SIG-M5 treated with dmso at 0.1 percent for 504 hours (cell line): ENCODE data around the gene RPTOR.

Experiments used
- DNase-seq: peaks from one replicate; lab custom pipeline; 2025; ENCODE audit not compliant: unreplicated experiment; lab: John Stamatoyannopoulos, UW

Gene RPTOR

DNA sequence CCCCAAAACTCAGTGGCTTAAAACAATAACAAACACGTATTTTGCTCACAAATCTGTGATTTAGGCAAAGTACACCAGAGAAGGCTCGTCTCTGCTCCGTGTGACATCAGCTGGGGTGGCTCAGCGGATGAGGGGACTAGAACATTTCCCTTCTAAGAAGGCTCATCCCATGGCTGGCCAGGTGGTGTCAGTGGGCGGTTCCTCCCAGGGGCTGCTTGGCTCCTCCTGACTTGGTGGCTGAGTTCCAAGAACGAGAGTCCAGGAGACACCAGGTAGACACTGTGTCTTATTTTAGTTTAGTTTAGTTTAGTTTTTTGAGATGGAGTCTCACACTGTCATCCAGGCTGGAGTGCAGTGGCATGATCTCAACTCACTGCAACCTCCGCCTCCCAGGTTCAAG is 441.4 kb downstream of the RPTOR start:
- DNase-seq = no peak

DNA sequence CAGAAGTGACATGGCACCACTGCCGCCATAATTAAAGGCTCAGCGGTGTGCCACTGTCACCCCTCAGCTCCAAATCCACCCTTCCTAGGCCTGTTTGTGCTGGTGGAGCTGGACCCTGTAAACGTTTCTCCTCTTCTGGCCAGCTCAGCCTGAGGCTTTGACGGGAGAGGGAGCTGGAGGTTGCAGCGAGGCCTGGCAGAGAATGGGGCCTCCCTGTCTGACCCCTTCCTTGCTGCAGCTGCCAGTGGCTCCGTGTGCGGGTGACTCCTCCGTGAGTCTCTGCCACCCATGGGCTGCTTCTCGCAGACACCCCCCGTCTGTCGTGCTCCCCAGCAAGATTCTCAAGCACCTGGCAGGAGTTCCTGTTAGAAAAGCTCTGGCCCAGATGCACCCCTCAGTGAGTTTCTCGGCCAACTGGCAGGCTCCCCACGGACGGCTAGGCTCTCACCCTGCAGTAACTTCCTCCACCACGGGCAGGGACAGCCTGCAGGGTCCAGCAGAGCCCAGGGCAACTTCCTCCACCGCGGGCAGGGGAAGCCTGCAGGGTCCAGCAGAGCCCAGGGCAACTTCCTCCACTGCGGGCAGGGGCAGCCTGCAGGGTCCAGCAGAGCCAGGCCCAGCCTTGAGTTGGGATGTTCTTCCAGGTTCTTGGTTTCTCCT is 442.3 kb downstream of the RPTOR start:
- no peak for DNase-seq

DNA sequence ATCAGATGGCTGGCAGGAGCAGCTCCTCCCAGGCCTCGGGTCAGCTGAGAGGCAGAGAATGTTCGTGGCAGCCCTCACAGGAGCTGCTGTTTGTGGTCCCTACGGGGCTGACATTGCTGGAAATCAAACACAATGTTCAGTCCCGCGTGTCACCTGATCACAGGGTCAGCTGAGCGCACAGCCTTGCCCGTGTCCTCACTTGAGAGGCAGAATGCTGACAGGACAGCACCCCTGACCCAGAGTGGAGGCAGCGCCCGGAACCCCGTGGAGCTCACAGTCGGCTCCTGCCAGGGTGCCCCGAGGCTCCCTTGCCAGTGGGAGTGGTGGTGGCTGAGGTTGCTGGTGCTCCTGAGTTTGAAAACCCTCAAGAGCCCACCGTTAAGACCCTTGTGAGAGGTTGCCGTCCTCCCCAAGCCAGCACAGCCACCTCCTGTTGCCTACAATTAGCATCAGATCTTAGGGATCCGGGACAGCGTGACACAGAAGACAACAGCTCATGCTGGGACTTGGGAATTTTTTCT is 443.4 kb downstream of the RPTOR start:
- no peak for DNase-seq

DNA sequence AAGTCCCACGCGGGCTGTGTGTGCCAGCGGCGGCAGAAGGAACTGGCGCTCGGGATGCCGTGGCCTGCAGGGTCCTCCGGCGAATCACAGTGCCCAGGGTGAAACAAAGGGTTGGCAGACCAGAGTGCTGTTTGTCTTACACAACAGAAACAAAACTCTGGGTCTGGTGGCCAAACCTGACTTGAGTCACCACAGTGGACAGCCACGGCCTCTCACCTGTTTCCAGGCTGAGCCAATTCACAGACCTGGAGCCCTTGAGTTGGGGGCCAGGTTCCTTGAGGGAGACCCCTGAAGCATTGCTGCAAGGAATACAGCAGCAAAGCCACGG is 444.9 kb downstream of the RPTOR start:
- DNase-seq = no peak

DNA sequence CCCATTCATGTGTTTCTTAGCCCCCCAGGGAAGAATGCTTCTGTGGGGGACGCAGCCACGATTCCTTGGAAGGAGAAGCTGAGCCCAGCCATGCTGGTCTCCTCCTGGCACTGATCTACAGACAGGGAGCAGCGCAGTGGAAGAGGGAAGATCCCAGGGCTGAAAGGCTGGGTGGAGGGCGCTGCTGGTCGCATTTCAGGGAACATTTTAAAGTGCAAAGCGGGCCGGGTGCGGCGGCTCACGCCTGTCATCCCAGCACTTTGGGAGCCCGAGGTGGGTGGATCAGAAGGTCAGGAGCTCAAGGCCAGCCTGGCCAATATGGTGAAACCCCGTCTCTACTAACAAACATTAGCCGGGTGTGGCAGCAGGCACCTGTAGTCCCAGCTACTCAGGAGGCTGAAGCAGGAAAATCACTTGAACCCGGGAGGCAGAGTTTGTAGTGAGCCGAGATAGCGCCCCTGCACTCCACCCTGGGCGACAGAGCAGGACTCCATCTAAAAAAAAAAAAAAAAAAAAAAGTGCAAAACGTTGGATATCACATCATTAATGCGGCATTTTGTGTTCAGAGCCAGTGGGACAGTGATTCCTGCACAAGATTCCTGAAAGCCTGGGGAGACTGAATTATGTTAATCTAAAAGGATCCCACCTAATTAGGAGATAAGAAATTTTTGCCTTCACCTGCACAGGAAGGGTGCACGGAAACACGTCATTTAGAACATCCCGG is 446.4 kb downstream of the RPTOR start:
- DNase-seq = no peak

DNA sequence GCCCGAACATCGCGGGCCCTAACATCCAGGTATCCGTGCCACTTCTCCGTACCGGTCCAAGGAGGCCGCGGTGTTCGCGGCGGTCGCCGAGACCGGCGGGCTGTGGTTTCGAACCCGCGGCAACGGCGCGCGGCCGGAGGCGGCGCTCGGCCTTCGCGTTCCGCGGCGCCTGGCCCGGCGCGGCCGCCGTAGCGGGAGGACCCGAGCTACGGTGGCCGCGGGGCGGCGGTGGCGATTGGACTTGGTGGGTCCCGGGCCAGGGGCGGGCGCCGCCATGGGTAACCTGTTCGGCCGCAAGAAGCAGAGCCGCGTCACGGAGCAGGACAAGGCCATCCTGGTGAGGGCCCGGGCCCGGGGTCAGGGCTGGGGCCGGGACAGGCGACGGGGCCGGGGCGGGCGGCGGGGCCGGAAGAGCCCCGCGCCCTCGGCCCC is 447.0 kb downstream of the RPTOR start, which contains the start of gene CHMP6:
Gene CHMP6, plus strand, starts transcription at position 197 of the 432 bp plus-strand sequence. Its CDS starts 78 bp downstream, at position 275.
- peak; percentile 33 for DNase-seq

DNA sequence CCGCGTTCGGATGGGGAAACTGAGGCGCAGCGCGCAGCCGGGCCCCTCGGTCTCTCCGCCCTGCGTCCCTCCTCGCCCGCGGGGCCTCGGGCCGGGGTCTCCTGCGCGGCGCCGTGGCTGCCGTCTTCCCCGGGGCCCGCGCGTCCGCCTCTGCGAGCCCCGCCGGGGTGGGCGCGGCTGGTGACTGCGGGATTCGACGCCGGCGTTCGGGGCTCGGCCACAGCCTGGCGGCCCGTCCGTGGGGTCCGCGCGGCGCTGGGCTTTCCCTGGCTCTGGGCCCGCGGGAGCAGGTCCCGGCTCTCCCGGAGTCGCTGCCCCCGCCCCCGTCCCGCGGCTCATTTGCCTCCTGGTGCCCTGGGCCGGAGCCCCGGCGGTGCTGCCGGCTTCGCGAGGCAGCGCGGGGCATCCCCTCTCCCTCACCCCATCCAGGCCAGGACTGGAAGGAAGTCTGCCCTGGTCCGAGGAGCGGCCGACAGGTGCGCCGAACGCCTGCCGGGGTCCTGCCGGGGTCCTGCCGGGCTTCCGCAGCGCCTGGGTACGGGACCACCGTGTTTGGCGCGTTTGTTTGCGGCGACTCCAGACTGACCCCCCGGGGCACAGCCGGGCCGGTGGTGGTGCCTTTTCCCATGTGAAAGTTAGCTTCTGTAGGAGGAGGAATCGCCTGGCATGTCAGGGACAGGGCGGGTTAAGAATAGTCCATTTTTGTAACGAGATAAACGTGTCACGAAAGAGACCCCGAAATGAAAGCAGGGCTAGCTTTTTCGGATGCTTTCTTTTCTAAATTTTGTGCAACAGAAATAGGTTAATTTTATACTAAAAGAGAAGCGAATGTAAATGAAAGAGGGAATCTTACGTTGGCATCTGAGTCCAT is 447.7 kb downstream of the RPTOR start:
- DNase-seq = no peak

DNA sequence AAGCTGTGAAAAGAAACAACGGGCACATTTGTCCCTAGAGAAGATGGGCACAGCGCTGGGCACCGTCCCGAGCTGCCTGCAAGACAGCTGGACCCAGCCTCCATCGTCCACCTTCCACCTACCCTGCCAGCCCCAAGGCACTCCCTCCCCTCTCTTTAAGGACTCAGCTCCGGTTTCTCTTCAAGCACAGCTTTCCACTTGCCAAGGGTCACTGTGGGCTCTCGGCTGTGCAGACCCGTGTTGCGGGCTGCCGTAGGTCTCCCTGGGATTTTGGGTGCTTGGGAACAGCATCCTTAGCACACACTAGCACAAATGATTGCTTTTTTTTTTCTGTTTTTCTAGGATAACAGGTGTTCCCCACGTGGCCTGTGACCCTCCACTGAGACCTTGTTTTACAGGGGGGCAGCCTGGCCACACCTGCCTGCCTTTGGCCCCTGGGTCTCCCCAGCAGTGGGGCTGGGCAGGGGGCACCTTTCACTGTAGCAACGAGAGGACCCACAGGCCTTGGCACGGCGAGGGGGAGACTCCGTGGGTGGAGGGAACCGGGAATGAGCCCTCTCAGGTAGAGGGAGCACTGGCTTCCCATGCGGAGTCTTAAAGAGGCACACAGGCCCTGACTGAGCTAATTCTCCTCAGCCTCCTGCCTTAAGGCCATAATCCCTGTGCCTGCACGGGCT is 448.4 kb downstream of the RPTOR start:
- no peak for DNase-seq

DNA sequence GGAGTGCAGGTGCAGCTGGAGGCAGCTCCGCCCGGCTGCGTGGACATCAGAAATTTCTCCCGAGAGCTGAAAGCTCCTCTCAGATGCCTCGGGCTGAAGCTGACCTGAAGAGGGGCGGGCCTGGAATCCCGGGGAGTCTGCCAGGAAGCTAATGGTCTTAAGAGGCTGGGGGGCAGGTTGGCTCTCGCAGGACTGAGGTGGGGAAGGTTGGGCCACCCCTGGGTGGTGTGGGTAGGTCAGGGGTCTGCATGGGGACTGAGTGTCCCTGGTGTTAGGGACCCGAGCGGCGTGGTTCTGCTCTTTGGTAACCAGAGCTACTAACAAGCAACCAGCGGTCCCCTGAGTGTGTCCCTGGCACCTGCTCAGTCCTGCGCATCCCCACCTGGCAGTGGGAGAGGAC is 450.5 kb downstream of the RPTOR start:
- no peak for DNase-seq

DNA sequence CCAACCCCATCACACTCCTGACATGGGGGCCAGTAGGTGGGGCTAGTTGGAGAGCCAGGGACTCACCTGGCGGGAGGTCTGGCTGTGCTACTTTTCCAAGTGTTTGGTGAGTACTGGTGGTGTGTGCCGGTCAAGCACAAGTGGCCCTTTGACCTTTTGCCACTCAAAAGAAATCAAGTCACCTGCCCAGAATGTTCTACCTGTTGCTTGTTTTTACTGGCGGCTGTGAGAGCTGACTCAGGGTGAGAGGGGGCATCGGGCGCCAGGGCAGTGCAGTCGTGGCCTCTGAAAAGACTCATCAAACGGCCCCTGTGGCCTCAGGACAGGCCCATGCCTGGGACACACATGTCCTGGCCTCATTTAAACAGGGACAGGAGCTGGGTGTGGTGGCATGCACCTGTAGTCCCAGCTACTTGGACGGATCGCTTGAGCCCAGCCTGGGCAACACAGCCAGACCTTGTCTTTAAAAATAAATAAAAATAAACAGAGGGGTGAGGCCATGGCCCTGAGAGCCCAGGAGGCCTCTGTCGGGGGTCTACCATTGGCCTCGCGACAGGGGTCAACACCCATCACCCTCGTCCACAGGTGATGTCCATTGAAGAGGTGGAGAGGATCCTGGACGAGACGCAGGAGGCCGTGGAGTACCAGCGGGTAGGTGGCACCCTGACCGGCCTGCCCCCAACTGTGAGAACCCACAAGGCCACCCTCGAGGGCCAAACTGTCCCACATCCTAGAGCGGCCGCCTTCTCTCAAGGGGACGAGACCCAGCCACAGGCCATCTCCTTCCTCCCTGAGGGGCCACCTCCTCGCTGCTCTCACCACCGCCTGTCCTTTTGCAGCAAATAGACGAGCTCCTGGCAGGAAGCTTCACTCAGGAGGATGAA is 452.0 kb downstream of the RPTOR start:
- DNase-seq = no peak

DNA sequence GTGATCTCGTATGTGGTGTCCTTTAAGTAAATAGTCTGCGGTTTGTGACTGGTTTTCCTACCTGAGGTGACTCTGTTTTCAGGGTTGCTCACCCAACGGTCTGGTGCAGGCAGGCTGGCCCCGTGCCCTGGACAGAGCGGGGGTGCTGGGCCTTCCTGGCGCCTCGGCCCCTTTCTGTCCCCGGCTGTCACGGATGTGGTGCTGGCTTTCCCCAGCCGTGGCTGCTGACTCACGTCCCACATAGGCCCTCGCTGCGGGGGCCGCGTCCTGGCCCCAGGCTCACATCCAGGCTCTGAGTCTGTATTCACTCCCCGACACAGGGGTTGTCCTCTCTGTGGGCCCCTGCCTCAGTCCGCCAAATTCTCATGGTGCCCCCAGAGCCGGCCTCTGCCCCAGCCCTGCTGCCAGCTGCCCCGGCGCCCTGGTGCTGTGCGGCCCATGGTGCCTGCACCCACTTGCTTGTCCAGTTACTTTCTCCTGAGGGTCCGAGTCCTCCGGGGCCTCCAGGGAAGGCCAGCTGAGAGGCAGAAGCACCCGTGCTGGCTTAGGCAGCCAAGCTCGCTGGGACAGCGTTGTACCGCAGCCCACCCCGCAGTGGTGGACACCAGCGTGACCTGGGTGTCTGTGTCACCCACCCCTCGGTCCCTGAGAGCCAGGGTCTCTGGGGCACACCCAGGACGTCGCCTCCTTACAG is 452.9 kb downstream of the RPTOR start:
- DNase-seq = no peak

DNA sequence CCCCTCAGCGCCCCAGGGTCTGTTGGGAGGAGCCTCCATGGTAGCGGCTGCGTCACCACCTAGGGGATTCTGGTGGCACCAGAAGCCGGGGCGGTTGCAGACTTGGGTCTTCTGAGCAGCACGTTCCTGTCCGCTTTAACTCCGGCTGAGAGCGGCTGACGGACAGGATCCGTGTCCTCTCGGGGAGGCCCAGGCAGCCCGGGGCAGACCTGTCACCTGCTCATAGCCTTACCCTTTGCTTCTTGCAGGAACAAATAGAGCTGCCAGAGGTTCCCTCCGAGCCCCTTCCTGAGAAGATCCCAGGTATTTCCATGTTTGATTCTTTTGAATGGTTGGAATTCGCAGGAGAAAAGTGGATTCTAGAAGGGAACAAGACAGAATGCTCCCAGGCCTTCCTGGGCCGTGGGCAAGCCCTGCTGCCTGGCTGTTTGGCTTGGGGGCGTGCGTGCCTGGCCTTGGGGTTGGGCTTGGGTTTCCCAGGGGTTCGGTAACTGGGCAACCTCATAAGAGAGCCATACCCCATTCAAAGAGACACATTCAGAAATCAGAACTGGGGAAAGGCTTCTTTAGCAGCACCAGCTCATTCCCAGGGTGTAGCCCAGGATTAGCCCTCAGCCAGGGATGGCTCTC is 453.6 kb downstream of the RPTOR start:
- no peak for DNase-seq

DNA sequence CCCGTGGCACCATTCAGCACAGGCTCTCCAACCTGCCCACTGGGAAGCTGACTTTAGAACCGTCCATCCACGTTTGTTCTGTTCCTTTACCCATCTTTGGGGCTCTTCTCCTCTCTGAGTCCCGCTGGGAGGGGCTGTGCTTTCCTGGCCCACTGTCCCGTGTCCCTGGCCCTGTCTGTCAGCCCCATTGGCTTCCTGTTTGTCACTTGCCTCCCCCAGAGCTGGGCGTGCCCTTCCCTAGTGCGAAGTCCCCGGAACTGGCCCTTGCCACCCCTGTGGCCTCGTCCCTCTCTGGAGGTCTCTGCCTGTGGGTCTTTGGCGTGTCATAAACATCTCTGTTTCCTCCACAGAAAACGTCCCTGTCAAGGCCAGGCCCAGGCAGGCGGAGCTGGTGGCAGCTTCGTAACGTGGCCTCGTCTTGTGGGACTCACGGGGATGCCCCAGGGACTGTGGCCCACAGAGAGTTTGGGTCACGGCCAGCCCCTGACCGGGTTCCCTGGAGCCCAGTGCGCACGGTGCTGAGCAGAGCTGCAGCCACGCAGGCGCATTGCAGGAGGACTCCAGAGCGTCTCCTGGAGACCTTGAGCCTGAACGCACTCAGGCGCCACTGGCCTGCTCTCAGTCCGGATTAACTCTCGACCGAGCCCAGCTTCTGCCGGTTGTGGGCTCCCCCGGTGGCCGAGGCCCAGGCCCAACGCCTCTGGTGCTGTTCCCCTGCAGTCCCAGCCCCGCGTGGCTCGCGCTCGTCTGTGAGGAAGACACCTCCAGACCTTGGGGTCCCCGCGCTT is 454.3 kb downstream of the RPTOR start:
- no peak for DNase-seq

DNA sequence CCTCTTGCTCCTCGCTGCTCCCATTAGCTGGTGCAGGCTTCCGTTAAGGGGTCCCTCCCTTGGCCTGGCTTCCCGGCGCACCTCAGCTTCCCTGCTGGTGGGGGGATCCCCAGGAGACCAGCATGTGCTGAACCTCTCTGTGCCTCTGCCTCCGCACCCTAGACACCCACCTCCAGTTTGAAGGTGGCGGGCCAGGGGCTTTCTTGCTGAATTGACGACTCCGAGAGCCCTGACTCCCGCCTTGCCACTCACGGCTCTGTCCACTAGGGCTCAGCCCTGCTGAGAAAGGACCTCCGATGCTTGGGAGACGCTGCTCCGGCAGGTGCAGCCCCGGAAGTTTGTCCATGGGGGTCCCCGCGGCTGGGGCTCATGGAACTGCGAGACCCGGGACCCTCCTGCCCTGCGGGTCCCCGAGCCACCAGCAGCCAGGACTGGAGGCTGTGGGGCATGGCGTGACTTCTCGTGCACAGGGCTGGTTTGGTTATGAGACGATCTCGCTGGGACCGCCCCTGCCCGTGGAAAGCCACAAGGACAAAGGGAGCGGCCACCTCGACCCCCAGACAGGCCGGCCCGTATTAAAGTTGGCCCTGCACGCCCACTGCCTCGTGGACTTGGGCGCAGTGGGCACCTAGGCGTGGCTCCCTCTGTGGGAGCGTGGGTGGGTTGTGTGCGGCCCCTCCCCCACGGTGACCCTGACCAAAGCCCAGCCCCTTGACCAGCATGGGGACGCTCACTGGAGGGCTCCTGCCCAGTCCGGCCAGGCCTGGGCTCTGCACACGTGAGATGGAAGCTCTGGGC is 455.1 kb downstream of the RPTOR start:
- DNase-seq = no peak

DNA sequence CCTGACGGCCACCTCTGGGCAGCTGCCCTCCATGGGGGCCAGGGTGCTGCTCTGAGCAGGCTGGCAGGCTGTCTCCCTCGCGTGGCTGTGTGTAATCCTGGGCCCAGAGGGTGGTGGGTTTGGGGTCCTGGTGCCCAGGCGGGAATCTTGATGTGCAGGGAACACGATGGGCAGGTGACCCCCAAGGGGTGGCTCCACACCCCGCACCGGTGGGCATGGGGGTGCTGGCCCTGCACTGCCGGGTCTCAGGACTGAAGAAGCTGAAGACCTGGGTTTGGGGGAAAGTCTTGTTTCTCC is 455.6 kb downstream of the RPTOR start:
- DNase-seq = no peak

DNA sequence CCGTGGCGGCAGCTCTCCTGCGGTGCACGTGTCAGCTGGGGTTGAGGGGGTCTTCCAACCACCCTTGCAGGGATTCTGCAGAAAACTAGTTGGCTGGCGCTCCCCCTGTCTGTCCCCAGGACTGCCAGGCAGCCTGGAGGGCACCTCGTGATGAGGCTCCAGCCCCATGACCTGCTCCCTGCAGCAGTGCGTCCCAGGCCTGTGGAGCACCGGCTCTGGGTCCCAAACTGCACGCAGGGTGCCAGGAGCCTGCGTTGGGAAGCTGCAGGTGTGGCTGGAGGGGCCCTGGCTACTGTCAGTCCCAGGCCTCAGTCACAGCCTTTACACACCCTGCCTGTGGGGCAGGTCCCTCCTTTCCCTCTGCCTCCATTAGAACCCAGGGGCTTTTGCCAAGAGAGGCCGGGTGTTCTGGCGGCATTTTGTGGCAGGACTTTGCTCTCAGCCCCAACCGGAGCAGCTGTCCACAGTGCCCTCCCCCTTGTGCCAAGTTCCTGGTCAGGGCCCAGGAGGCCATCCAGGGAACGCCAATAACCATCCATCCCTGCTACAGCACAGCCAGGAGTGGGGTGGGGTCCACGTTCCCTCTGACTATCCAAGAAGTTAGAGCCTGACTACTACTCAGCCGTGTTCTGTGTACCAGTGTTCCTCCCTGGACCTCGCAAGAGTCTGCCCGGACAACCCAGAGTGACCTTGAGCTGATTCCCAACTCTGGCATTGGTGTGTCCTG is 456.2 kb downstream of the RPTOR start:
- DNase-seq = no peak

DNA sequence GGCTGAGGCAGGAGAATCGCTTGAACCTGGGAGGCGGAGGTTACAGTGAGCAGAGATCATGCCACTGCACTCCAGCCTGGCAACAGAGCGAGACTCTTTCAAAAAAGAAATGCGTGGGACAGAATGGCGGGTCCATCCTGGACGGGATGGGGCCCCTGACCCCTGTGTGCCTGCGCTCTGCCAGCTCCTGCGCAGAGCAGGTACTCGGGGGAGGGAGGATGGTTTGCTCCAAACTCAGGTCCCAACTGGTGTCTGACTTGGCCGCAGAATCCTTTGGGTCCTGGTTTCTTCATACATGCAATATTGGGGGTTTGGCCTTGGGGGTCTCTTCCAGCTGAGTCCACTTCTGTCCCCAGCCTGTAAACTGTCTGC is 457.4 kb downstream of the RPTOR start:
- DNase-seq = no peak
